HFF-Myc (cell line): ENCODE results near the gene PCYT2.

Source experiments
- DNase-seq: peaks from one replicate; pipeline ENCODE4 v3.0.0-alpha.2; 2011; ENCODE audit warnings: low read depth; ENCODE audit errors: extremely low read depth
- H3K4me3 ChIP-seq: replicated peaks from 2 replicates; pipeline ENCODE4 v1.5.1; 2011; ENCODE audit warnings: low read depth, mild to moderate bottlenecking, control low read depth, low read length
- CTCF ChIP-seq: IDR thresholded peaks from 2 replicates; pipeline ENCODE4 v1.5.1; 2012; ENCODE audit warnings: mild to moderate bottlenecking, low read depth, low read length, control low read depth; ENCODE audit errors: missing control alignments

Gene PCYT2

DNA sequence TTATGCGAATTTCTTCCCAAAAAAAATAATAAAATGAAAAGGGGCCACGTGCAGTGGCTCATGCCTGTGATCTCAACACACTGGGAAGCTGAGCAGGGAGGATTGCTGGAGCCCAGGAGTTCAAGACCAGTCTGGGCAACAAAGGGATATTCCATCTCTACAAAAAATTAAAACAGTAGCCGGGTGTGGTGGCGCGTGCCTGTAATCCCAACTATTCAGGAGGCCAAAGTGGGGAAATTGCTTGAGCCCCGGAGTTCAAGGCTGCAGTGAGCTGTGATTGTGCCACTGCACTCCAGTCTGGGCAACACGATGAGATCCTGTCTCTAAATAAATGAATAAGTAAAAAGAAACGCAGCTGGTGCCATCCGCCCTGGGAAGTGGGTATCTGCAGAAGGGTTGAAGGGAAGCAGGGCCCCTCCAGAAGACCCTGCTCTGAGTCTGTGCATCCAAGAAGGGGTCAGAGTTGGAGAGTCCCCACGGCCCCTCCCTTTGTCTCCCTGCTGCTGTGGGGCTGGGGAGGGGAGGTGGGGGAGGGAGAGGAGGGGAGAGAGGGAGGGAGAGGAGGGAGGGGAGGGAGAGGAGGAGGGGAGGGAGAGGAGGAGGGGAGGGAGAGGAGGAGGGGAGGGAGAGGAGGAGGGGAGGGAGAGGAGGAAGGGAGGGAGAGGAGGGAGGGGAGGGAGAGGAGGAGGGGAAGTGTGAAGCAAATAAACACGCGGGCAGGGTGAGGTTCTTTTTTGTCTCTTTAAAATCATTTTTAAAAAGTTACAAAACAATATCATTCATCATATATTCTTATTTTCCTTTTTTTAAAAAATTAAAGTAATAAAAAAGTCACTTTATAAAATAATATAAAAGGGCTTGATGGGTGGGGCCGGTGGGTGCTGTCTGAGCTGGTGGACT is 40.8 kb upstream of the PCYT2 start:
- no peak for TF ChIP-seq CTCF
- no peak for DNase-seq
- H3K4me3 ChIP-seq: no peak overlapping the region

DNA sequence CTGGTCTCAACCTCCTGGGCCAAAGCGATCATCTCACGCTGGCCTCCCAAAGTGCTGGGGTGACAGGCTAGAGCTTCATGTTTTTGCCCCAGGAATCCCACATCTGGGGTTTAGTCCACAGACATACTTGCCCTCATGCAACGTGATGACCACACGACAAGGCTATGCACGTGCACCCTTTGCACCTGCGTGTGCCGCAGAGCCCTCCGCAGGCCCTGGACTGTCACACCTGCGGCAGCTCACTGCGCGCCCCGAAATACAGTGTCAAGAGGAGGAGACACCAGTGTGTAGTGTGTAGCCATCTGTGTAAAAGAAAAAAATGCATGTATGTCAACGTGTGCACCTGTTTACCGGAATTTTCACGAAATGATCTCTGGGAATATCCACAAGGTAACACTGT is 39.3 kb upstream of the PCYT2 start:
- DNase-seq: no peak
- TF ChIP-seq CTCF: no peak
- no peak overlapping the region for H3K4me3 ChIP-seq

DNA sequence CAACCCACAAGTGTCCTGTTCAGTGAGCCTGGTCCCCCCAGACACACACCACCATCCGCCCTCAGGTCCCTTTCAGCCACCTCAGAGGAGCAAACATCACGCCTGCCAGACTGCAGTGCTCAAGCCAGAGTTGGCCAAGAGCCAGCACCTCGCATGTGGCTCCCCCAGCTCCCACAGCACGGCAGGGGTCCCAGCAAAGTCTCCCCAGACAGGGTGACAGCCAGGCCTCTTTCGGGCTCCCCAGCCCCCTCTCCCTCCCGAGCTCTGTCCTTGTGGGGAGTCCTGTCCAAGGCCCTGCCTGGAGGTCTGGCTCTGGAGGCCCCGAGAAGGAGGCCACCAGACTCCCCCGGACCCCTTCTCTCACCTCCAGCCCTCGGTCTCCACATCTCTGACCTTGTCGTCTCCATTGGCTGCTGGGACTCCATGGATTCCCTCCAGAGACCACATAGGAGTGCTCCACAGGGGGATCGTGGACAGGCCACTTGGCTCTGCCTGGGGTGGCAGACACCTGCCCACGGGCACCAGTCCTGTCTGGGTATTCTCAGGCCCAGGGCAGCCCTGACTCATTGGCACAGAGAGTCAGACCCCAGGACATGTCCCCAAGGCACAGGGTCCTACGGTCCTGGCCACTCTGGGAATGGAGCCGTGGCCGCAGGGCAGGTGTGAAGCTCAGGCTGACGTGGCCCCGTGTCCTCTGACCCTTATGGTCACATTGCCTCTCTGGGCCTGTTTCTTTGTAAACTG is 37.6 kb upstream of the PCYT2 start:
- TF ChIP-seq CTCF: no peak
- no peak overlapping the region for H3K4me3 ChIP-seq
- DNase-seq: no peak

DNA sequence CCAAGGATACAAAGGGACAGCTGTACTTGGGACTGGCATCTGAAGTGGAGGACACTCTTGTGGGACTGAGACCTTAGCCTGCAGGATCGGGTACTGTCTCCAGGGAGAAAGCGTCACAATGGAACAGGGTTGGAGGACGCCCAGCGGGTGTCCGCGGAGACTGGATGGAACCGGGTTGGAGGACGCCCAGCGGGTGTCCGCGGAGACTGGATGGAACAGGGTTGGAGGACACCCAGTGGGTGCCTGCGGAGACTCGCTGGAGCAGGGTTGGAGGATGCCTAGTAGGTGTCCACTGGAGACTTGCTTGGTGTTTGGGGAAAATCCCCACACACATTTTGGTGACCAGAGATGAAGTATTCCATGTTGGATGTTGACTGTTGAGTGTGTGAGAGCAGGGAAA is 36.0 kb upstream of the PCYT2 start, which contains the start of gene MYADML2:
Gene MYADML2 (minus strand): TSS at position 45 of the 400 bp plus-strand sequence. CDS start 5,492 bp downstream, outside the sequence.
- TF ChIP-seq CTCF: no peak

DNA sequence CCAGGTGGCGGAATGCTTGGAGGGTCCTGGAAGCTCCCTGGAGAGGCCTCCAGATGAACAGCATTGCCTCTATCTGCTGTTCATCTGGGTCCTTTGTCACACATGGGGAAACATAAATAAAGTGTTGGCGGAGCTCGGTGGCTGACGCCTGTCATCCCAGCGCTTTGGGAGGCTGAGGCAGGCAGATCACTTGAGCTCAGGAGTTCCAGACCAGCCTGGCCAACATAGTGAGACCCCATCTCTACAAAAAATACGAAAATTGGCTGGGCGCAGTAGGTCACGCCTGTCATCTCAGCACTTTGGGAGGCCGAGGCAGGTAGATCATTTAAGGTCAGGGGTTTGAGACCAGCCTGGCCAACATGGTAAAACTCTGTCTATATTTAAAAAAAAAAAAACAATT is 33.7 kb upstream of the PCYT2 start:
- H3K4me3 ChIP-seq: no peak overlapping the region
- DNase-seq: no peak
- no peak for TF ChIP-seq CTCF

More for the DNA sequence above, 36.0 kb upstream of the PCYT2 start, which contains the start of gene MYADML2:
- DNase-seq: no peak
- no peak within 1 kb of the TSS for H3K4me3 ChIP-seq

DNA sequence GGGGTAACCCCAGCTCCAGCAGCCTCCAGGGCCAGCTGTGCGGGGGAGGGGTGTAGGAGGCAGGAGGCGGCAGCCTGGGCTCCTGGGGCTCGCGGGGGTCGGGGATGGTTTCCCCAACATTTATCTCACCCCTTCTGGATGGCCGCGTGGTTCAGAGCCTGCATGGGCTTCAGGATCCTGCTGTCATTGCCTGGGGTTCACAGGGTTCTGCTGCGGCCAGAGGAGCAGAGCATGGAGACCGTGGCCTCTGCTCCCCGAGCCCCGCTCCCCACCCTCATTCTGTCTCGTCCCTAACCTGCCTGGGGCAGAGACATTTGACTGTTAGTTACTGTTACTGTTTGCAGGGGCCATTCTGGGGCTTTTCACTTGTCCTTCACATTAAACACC is 31.0 kb upstream of the PCYT2 start:
- no peak overlapping the region for H3K4me3 ChIP-seq
- no peak for TF ChIP-seq CTCF
- no peak for DNase-seq
